AG04449 (cell line): ENCODE data around the gene NEU3.

Source experiments
- CTCF ChIA-PET: fragments of 350-600 bp; formaldehyde crosslinking; extraction: SDS; loops from one replicate; lab custom pipeline; 2021; ENCODE audit warnings: antibody characterized with exemption; lab: Yijun Ruan, JAX
- POLR2A ChIA-PET: fragments of 400-600, 350-600 bp; formaldehyde crosslinking; extraction: SDS; loops from one replicate; lab custom pipeline; 2020; ENCODE audit warnings: antibody characterized with exemption, inconsistent platforms; lab: Yijun Ruan, JAX
- DNase-seq: peaks from one replicate; pipeline ENCODE4 v3.0.0-alpha.2; 2010; ENCODE audit warnings: low read depth, low spot score
- H3K4me3 ChIP-seq: 2 replicates; pipeline ENCODE4 v1.5.1; 2011; ENCODE audit warnings: low read depth, mild to moderate bottlenecking, control low read depth, low read length
- TF ChIP-seq, protein P1 (sequence below): IDR thresholded peaks from one replicate; pipeline ENCODE4 v1.5.1; 2011; ENCODE audit warnings: mild to moderate bottlenecking, moderate library complexity, low read length, control low read depth, inconsistent platforms; ENCODE audit not compliant: insufficient read depth; ENCODE audit errors: missing control alignments

The NEU3 gene, protein sequence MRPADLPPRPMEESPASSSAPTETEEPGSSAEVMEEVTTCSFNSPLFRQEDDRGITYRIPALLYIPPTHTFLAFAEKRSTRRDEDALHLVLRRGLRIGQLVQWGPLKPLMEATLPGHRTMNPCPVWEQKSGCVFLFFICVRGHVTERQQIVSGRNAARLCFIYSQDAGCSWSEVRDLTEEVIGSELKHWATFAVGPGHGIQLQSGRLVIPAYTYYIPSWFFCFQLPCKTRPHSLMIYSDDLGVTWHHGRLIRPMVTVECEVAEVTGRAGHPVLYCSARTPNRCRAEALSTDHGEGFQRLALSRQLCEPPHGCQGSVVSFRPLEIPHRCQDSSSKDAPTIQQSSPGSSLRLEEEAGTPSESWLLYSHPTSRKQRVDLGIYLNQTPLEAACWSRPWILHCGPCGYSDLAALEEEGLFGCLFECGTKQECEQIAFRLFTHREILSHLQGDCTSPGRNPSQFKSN

DNA sequence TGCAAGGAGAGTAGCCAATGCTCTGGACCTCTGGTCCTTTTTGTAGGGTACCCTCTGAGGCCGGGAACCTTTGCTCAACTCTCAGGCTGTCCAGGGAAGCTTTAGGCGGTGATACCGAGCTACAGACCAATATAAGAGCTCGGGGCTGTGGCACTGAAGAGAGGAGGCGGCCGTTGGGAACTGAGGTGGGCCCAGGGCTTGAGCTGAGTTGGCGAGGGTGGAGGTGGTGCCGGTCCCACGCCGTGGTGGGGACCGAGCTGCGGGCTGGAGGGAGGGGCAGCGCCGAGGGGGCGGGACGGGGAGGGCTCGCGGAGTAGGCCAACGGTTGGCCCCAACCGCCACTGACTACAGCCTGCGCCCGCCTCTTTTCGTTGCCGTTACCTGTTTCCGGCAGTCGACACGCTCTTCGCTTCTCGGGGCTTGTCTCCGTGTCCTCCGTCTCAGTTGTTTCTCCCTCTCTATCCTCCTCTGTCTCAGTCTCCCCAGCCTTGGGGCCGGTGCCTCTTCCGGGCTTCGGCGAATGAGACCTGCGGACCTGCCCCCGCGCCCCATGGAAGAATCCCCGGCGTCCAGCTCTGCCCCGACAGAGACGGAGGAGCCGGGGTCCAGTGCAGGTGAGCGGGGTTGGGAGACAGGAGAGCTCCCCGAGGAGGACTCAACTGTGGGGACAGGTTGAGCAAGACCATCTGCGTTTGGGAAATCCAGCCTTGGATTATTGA, at the start of gene NEU3:
NEU3 (plus strand) TSS at position 393 of the 719 bp plus-strand sequence; CDS start at position 521, 128 bp downstream.
- DNase-seq, result no peak
- TF ChIP-seq, protein P1, sequence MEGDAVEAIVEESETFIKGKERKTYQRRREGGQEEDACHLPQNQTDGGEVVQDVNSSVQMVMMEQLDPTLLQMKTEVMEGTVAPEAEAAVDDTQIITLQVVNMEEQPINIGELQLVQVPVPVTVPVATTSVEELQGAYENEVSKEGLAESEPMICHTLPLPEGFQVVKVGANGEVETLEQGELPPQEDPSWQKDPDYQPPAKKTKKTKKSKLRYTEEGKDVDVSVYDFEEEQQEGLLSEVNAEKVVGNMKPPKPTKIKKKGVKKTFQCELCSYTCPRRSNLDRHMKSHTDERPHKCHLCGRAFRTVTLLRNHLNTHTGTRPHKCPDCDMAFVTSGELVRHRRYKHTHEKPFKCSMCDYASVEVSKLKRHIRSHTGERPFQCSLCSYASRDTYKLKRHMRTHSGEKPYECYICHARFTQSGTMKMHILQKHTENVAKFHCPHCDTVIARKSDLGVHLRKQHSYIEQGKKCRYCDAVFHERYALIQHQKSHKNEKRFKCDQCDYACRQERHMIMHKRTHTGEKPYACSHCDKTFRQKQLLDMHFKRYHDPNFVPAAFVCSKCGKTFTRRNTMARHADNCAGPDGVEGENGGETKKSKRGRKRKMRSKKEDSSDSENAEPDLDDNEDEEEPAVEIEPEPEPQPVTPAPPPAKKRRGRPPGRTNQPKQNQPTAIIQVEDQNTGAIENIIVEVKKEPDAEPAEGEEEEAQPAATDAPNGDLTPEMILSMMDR, result no peak
- H3K4me3 ChIP-seq, result peak within 1 kb of the TSS; percentile 81
- ChIA-PET CTCF (interaction anchor here (1.2 to 2.0 kb wide), 2 partner anchors 59 to 260 kb away, joined by 4 to 5 read pairs; no protein-coding TSS in a partner anchor), POLR2A (interaction anchor here (0.7 to 1.6 kb wide), 5 partner anchors 11 to 59 kb away, joined by 3 read pairs; no protein-coding TSS in a partner anchor)

DNA sequence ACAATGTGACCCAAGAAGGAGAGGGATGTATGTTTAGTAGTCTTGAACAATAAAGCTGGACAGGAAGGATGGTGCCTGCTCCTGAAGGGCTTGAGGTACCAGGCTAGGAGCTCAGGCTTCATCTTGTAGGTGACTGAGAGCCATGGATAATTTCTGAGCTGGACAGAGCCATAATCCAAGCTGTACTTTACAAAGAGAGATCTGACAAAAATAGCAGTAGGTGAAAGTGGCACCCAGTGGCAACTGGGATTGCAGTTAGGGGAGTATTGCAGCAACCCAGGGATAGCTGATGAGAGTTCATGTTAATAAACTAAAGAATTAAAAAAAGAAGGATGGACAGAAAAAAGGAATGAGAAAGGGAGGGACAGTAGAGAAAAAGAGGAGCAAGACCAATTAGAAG, 47.2 kb upstream of the NEU3 start:
- TF ChIP-seq, protein P1, result no peak
- CTCF ChIA-PET, result interaction anchor here (0.6 to 10.7 kb wide), 6 partner anchors 11 to 308 kb away, joined by 3 to 89 read pairs (median 18); no protein-coding TSS in a partner anchor
- POLR2A ChIA-PET, result no interaction called here
- no peak for DNase-seq
- H3K4me3 ChIP-seq, result no peak overlapping the region

DNA sequence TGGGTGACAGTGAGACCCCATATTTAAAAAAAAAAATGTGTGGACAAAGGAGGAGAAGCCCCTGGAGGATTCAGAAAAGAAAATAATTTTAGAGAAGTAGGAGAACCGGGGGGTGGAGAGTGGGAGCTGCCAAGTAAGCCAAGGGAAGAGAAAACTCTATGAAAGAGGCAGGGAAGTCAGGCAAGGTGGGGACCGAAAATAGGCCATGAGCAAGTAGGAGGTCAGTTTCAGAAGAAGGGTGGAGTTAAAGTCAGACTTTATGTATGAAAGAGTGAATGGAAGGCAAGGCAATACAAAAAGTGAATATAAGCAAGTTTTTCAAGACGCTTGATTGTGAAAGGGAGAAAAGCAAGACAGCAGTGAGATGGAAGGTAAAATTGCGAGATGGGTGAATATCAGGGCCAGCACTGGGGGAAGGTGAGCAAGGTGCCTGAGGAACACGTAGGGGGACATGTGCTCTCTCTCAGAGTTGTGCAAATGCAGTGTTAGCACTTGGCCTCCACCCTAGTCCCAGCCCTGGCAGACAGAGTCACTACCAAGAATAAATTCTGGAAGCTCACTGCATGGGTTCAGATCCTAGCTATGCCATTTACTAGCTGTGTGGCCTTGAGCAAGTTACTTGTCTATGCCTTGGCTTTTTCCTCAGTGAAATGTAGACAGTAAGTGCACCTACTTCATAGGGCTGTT, 46.5 kb upstream of the NEU3 start:
- no peak for DNase-seq
- ChIA-PET POLR2A (no interaction called here), CTCF (interaction anchor here (1.4 to 10.7 kb wide), 6 partner anchors 10 to 307 kb away, joined by 7 to 89 read pairs (median 18); no protein-coding TSS in a partner anchor)
- TF ChIP-seq, protein P1, result no peak
- H3K4me3 ChIP-seq, result no peak overlapping the region

DNA sequence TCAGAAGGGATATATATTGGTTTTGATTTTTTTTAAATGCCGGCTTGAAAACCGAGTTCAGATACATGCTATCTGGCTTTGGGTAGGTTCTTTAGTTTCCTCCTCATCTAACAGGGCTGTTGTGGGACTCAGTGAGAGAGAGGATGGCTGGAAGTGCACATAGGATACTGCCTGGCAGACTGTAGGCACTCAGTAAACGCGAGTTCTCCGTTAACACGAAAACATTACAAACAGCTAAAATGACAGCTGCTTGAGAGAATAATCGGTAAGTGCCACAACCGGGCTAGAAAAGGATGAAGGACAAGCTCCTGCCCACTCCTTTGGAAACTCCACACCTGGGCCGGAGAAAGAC, 40.2 kb upstream of the NEU3 start:
- peak overlapping the region; percentile 92 for H3K4me3 ChIP-seq
- DNase-seq, result no peak
- TF ChIP-seq, protein P1, result no peak
- CTCF ChIA-PET, result no interaction called here
- POLR2A ChIA-PET, result interaction anchor here (0.6 to 1.4 kb wide), 4 partner anchors 10 to 266 kb away, joined by 3 to 7 read pairs (median 4); no protein-coding TSS in a partner anchor

DNA sequence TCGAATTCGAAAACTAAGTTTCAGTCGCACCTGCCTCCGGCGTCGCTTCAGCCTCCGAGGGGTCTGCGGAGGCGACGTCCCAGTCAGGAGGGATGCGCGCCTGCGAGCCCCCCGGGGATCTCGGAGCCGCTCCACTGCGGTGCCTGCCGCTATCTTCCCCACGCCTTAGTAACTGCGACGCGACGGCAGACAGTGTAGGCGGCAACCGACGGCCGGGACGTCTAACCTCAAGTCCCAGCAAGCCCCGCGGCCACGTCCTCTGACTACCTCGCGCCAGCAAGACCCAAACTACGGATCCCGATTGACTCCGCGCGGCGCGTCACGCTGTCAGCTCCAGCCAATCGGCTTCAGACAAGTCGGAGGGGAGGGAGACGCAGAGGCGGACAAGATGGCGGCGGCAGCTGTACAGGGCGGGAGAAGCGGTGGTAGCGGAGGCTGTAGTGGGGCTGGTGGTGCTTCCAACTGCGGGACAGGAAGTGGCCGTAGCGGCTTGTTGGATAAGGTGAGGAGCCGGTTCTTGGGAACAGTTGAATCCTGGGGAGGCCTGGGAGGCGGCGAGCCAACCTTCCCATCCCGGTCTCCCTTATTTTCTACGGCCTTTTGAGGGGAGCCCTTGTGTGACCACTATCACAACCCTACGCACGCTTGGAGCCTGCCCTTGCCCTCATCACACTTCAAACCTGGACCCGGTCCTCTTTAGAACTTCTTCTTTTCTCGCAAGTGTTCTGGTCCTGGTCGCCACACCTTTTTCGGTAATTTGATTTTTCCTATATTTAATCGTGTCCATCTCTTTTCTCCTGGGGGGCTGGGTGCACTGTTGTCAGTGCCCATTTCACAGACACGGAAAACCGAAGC, 39.6 kb upstream of the NEU3 start, which contains the start of the genes SPCS2 and XRRA1:
SPCS2 (plus strand) TSS at position 369 of the 855 bp plus-strand sequence; CDS start at position 389, 20 bp downstream.
XRRA1 (minus strand) TSS at position 194 of the 855 bp plus-strand sequence. CDS start 8,213 bp downstream, outside the sequence.
- peak within 1 kb of the TSS; percentile 92 for H3K4me3 ChIP-seq
- TF ChIP-seq, protein P1, result no peak
- CTCF ChIA-PET, result interaction anchor here (1.4 kb wide), 1 partner anchor 23 kb away, joined by 3 read pairs; no protein-coding TSS in a partner anchor
- POLR2A ChIA-PET, result interaction anchor here (0.6 to 1.4 kb wide), 4 partner anchors 10 to 265 kb away, joined by 3 to 7 read pairs (median 4); no protein-coding TSS in a partner anchor
- DNase-seq, result peak; percentile 91
